ENCODE measurements around the gene GOLGA8T.
"Not testable (repeated sequence)": the region's sequence is repeated elsewhere in the genome, so short reads cannot be mapped to it uniquely, and the experiment has no call there.

Gene GOLGA8T, protein sequence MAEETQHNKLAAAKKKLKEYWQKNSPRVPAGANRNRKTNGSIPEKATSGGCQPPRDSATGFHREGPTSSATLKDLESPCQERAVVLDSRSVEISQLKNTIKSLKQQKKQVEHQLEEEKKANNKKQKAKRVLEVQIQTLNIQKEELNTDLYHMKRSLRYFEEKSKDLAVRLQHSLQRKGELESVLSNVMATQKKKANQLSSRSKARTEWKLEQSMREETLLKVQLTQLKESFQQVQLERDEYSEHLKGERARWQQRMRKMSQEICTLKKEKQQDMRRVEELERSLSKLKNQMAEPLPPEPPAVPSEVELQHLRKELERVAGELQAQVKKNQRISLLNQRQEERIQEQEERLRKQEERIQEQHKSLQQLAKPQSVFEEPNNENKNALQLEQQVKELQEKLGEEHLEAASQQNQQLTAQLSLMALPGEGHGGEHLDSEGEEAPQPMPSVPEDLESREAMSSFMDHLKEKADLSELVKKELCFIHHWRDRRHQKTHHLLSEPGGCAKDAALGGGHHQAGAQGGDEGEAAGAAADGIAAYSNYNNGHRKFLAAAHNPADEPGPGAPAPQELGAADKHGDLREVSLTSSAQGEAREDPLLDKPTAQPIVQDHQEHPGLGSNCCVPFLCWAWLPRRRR

DNA sequence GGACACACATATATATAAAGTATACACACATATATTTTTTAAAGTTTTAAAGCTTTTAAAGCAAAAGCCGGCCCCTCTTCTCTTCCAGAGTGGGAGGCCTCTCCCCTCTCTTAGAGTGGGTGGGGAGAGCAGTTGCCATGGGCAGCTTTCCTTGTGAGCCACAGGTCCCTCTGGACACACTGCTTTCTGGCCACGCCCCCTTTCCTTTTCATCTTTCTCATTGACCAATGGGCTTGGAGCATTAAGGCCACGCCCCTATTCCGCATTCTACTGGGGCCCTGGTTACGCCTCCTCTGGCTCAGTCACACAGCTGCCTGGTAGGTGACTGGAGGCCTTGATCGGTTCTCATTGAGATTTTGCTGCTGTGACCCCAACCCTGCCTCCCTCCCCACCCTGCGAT is at the start of gene GOLGA8T:
TSS of gene GOLGA8T (plus strand) at position 301 of the 400 bp plus-strand sequence. CDS start at position 399, 98 bp downstream.
- not testable (repeated sequence) for H3K27me3 ChIP-seq (ENCODE audit: control insufficient read depth in 1 of 2, insufficient read depth in 2 of 2, low read length in 2 of 2); H3K36me3 ChIP-seq (ENCODE audit: control insufficient read depth in 2 of 2, insufficient read depth in 2 of 2, low read length in 2 of 2); H3K9ac ChIP-seq (ENCODE audit: low read length in 2 of 2); H3K27ac ChIP-seq (ENCODE audit: low read length); H3K9me3 ChIP-seq (ENCODE audit: control insufficient read depth in 2 of 2, low read length in 2 of 2); H3K4me1 ChIP-seq (ENCODE audit: control insufficient read depth, insufficient read depth, low read length); H3K4me3 ChIP-seq (ENCODE audit: low read length in 2 of 2)

DNA sequence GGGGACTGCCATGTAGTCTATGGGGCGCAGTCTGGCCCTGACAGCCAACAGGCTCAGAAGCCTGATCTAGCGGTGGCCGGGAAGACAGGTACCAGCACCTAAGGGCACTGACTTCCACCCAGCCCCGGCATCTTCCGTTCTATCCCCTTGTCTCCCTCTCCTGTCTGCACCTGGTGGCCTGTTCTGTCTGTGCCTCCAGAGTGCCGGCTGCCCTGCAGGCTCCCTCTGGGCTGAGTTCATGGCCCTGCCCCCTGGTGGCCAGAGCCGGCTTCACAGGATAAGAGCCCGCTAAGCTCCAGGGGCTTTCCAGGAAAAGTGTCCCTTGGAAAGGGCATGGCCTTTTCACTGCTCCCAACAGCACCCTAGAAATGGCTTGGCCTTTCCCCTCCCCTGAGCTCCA is 37.0 kb upstream of the GOLGA8T start:
- not testable (repeated sequence) for H3K36me3 ChIP-seq (ENCODE audit: control insufficient read depth in 2 of 2, insufficient read depth in 2 of 2, low read length in 2 of 2); H3K9ac ChIP-seq (ENCODE audit: low read length in 2 of 2); H3K9me3 ChIP-seq (ENCODE audit: control insufficient read depth in 2 of 2, low read length in 2 of 2); H3K4me1 ChIP-seq (ENCODE audit: control insufficient read depth, insufficient read depth, low read length); H3K27me3 ChIP-seq (ENCODE audit: control insufficient read depth in 1 of 2, insufficient read depth in 2 of 2, low read length in 2 of 2); H3K4me3 ChIP-seq (ENCODE audit: low read length in 2 of 2); H3K27ac ChIP-seq (ENCODE audit: low read length)

DNA sequence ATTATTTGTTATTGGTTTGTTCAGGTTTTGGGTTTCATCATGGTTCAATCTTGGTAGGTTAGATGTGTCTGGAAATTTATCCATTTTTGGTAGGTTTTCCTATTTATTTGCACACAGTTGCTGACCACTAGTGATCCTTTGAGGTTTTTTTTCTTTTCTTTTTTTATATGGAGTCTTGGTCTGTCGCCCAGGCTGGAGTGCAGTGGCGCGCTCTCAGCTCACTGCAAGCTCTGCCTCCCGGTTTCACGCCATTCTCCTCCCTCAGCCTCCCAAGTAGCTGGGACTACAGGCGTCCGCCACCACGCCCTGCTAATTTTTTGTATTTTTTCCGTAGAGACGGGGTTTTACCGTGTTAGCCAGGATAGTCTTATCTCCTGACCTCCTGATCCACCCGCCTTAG is 32.0 kb upstream of the GOLGA8T start:
- H3K9me3 ChIP-seq (ENCODE audit: control insufficient read depth in 2 of 2, low read length in 2 of 2); H3K36me3 ChIP-seq (ENCODE audit: control insufficient read depth in 2 of 2, insufficient read depth in 2 of 2, low read length in 2 of 2); H3K27me3 ChIP-seq (ENCODE audit: control insufficient read depth in 1 of 2, insufficient read depth in 2 of 2, low read length in 2 of 2); H3K27ac ChIP-seq (ENCODE audit: low read length); H3K4me3 ChIP-seq (ENCODE audit: low read length in 2 of 2); H3K9ac ChIP-seq (ENCODE audit: low read length in 2 of 2); H3K4me1 ChIP-seq (ENCODE audit: control insufficient read depth, insufficient read depth, low read length): not testable (repeated sequence)

DNA sequence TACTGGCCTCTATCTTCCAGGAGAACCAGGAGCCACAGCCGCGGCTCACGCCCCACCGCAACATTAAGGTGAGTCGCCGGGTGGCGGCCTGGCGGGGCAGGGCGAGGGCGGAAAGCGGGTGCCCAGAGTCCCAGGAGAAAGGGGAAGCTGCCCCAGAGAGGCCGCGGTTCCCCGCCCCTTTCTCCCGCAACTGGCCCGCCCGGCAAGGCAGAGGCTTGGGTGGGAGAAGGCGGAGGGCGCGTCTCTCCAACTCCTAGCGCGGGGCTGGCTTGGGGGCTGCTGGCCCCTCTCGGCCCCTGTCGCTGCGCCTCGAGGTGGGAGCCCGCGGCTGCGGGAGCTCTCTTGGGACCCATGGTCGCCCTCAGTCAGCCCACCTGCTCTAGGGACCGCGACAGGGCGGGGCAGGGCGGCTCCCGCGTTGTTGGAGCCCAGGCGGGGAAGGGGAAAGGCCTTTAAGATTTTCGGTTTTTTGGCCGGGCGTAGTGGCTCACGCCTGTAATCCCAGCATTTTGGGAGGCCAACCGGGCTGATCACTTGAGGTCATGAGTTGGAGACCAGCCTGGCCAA is 30.8 kb upstream of the GOLGA8T start:
- H3K27me3 ChIP-seq (ENCODE audit: control insufficient read depth in 1 of 2, insufficient read depth in 2 of 2, low read length in 2 of 2); H3K36me3 ChIP-seq (ENCODE audit: control insufficient read depth in 2 of 2, insufficient read depth in 2 of 2, low read length in 2 of 2); H3K27ac ChIP-seq (ENCODE audit: low read length); H3K4me1 ChIP-seq (ENCODE audit: control insufficient read depth, insufficient read depth, low read length); H3K9ac ChIP-seq (ENCODE audit: low read length in 2 of 2); H3K9me3 ChIP-seq (ENCODE audit: control insufficient read depth in 2 of 2, low read length in 2 of 2): not testable (repeated sequence)
- peak overlapping the region in 1 of 2 donors; percentile 40 for H3K4me3 ChIP-seq (ENCODE audit: low read length in 2 of 2)

DNA sequence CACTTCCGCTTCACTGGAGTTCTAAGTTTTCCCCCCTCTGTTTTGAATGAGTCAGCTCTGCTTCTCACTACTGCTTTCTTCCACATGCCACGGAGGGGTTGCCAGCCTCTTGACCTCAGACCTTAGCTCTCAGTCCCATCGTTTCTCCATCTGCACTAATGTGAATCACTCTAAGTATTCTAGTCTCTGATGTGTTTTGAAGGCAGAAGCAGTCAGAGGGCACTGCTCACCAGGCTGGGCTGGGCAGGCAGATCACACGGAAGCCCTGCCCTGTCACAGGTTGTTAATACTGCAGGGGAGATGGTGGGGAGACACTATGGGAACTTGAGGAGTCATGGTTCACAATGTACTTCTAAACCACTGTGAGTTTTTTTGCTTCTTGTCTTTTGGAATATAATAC is 24.3 kb upstream of the GOLGA8T start:
- not testable (repeated sequence) for H3K27ac ChIP-seq (ENCODE audit: low read length)

DNA sequence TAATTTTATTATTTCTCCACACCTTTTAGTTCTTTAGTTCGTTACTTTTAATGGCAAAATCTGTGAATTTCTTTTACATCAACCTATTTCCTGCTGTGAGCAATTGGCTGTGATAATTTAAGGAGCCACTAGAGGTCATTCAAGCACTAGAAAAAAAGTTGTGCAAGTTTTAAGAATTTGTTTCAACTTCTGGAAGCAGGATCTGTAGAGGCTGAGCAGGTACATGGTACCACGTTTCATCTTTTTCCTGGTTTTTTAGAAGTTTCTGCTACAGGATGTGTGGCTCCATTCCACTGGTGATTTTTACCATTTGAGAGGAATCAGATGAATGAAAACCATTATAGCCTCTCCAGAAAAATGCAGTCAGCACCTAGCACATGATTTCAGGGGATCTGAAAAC is 4.8 kb upstream of the GOLGA8T start:
- not testable (repeated sequence) for H3K4me1 ChIP-seq (ENCODE audit: control insufficient read depth, insufficient read depth, low read length); H3K9me3 ChIP-seq (ENCODE audit: control insufficient read depth in 2 of 2, low read length in 2 of 2); H3K9ac ChIP-seq (ENCODE audit: low read length in 2 of 2); H3K27me3 ChIP-seq (ENCODE audit: control insufficient read depth in 1 of 2, insufficient read depth in 2 of 2, low read length in 2 of 2); H3K27ac ChIP-seq (ENCODE audit: low read length); H3K36me3 ChIP-seq (ENCODE audit: control insufficient read depth in 2 of 2, insufficient read depth in 2 of 2, low read length in 2 of 2); H3K4me3 ChIP-seq (ENCODE audit: low read length in 2 of 2)

More for the DNA sequence above, 24.3 kb upstream of the GOLGA8T start:
- not testable (repeated sequence) for H3K36me3 ChIP-seq (ENCODE audit: control insufficient read depth in 2 of 2, insufficient read depth in 2 of 2, low read length in 2 of 2); H3K4me3 ChIP-seq (ENCODE audit: low read length in 2 of 2); H3K4me1 ChIP-seq (ENCODE audit: control insufficient read depth, insufficient read depth, low read length); H3K9me3 ChIP-seq (ENCODE audit: control insufficient read depth in 2 of 2, low read length in 2 of 2); H3K9ac ChIP-seq (ENCODE audit: low read length in 2 of 2); H3K27me3 ChIP-seq (ENCODE audit: control insufficient read depth in 1 of 2, insufficient read depth in 2 of 2, low read length in 2 of 2)

DNA sequence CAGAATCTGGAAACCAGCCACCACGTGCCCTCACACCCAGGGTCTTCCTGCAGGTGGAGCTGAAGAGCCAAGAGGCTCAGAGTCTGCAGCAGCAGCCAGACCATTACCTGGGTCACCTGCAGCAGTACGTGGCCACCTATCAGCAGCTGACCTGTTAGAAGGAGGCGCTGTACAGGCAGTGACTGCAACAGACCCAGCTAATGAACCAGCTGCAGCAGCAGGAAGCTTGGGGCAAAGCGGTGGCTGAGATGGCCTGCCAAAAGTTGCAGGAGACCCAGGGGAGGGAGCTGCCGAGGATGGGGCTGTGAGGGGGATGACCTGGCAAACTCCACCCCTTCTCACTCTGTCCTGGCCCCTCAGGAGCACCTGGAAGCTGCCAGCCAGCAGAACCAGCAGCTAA is 8.4 kb downstream of the GOLGA8T start:
- H3K4me1 ChIP-seq (ENCODE audit: control insufficient read depth, insufficient read depth, low read length); H3K27ac ChIP-seq (ENCODE audit: low read length); H3K4me3 ChIP-seq (ENCODE audit: low read length in 2 of 2); H3K9me3 ChIP-seq (ENCODE audit: control insufficient read depth in 2 of 2, low read length in 2 of 2); H3K9ac ChIP-seq (ENCODE audit: low read length in 2 of 2); H3K27me3 ChIP-seq (ENCODE audit: control insufficient read depth in 1 of 2, insufficient read depth in 2 of 2, low read length in 2 of 2); H3K36me3 ChIP-seq (ENCODE audit: control insufficient read depth in 2 of 2, insufficient read depth in 2 of 2, low read length in 2 of 2): not testable (repeated sequence)

DNA sequence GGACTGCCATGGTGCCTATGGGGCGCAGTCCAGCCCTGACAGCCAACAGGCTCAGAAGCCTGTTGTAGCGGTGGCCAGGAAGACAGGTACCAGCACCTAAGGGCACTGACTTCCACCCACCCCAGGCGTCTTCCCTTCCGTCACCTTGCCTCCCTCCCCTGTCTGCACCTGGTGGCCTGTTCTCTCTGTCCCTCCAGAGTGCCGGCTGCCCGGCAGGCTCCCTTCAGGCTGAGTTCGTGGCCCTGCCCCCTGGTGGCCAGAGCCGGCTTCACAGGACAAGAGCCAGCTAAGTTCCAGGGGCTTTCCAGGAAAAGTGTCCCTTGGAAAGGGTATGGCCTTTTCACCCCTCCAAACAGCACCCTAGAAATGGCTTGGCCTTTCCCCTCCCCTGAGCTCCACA is 15.0 kb downstream of the GOLGA8T start:
- H3K9me3 ChIP-seq (ENCODE audit: control insufficient read depth in 2 of 2, low read length in 2 of 2); H3K36me3 ChIP-seq (ENCODE audit: control insufficient read depth in 2 of 2, insufficient read depth in 2 of 2, low read length in 2 of 2); H3K9ac ChIP-seq (ENCODE audit: low read length in 2 of 2): not testable (repeated sequence)

DNA sequence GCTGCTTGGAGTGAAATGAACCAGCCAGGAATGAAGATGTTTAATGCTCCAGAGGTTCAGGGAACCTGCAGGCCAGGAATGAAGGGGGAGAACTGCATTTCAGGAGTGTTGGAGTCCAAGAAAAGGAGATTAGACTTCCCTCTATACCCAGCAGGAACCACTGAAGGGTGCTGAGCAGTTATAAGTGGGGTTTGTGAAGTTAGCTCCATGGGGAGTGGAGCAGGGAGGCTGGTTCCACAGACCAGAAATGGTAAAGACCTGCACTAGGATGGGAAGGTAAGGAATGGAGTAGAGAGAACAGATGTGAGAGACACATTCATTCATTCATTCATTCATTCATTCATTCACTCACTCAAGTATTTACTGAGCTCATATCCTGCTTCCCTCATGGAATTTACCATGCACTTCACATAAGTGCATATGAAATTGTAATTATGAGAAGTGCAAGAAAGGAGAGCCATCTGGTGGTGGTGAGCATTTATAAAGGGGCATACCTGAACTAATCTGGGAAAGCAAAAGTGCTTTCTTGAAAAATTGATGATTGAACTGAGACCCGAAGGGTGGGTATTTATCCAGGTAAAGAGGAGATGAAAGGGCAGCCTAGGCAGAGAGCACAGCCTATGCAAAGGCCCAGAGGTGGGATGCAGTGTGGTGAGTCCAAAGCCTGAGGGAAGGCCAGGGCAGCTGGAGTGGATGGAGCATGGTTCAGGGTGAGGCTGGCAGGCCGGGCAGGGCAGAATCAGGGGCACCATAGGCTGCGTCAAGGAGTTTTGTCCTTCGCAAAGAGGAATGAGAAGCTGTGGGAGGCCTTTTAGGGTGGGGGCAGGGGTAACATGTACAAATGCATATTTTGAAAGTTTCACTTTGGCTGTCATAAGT is 27.9 kb downstream of the GOLGA8T start:
- H3K36me3 ChIP-seq (ENCODE audit: control insufficient read depth in 2 of 2, insufficient read depth in 2 of 2, low read length in 2 of 2); H3K9ac ChIP-seq (ENCODE audit: low read length in 2 of 2); H3K9me3 ChIP-seq (ENCODE audit: control insufficient read depth in 2 of 2, low read length in 2 of 2); H3K27ac ChIP-seq (ENCODE audit: low read length); H3K4me3 ChIP-seq (ENCODE audit: low read length in 2 of 2); H3K27me3 ChIP-seq (ENCODE audit: control insufficient read depth in 1 of 2, insufficient read depth in 2 of 2, low read length in 2 of 2); H3K4me1 ChIP-seq (ENCODE audit: control insufficient read depth, insufficient read depth, low read length): not testable (repeated sequence)

More for the DNA sequence above, 15.0 kb downstream of the GOLGA8T start:
- not testable (repeated sequence) for H3K4me1 ChIP-seq (ENCODE audit: control insufficient read depth, insufficient read depth, low read length); H3K4me3 ChIP-seq (ENCODE audit: low read length in 2 of 2); H3K27ac ChIP-seq (ENCODE audit: low read length); H3K27me3 ChIP-seq (ENCODE audit: control insufficient read depth in 1 of 2, insufficient read depth in 2 of 2, low read length in 2 of 2)

DNA sequence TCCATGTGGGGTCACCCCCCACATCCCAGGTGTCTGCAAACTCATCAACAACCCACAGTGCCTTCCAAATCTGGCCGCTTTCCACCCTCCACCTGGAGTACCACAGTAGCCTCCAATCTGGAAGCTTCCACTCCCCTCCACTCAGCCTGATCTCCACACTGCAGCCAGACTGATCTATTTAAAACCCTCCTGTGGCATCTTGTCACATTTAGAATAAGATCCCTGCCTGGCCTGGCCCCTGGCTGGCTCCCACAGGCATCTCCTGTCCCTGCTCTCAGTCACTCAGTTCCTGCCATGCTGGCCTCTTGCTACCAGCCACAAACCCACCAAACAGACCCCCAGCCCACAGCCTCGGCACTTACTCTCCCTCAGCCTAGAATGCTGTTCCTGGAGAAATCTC is 28.9 kb downstream of the GOLGA8T start:
- H3K27me3 ChIP-seq (ENCODE audit: control insufficient read depth in 1 of 2, insufficient read depth in 2 of 2, low read length in 2 of 2); H3K36me3 ChIP-seq (ENCODE audit: control insufficient read depth in 2 of 2, insufficient read depth in 2 of 2, low read length in 2 of 2); H3K27ac ChIP-seq (ENCODE audit: low read length): not testable (repeated sequence)

More for the DNA sequence above, 28.9 kb downstream of the GOLGA8T start:
- H3K4me3 ChIP-seq (ENCODE audit: low read length in 2 of 2); H3K9ac ChIP-seq (ENCODE audit: low read length in 2 of 2); H3K4me1 ChIP-seq (ENCODE audit: control insufficient read depth, insufficient read depth, low read length); H3K9me3 ChIP-seq (ENCODE audit: control insufficient read depth in 2 of 2, low read length in 2 of 2): not testable (repeated sequence)
